ENCODE results near the gene PPP1R13B.

PPP1R13B gene

GRCh38 chr14:103871596-103872480 lies 24.5 kb upstream of the PPP1R13B start:
- no peak overlapping the region for H3K4me3 ChIP-seq (ENCODE audit: low read depth, low read length)
- no peak for DNase-seq (ENCODE audit: low read depth)
- no peak for TF ChIP-seq CTCF (IDR thresholded peaks at IDR 0.05; ENCODE audit: control insufficient read depth, extremely low read depth, insufficient read depth)

GRCh38 chr14:103870891-103871595 lies 23.7 kb upstream of the PPP1R13B start:
- no peak for DNase-seq (ENCODE audit: low read depth)
- H3K4me3 ChIP-seq (ENCODE audit: low read depth, low read length), result no peak overlapping the region
- TF ChIP-seq CTCF (IDR thresholded peaks at IDR 0.05; ENCODE audit: control insufficient read depth, extremely low read depth, insufficient read depth), result no peak

- no peak for TF ChIP-seq CTCF (IDR thresholded peaks at IDR 0.05; ENCODE audit: control insufficient read depth, extremely low read depth, insufficient read depth)
- no peak overlapping the region for H3K4me3 ChIP-seq (ENCODE audit: low read depth, low read length)
- no peak for DNase-seq (ENCODE audit: low read depth)
Measured at GRCh38 chr14:103870144-103870876, 22.9 kb upstream of the PPP1R13B start.

- no peak for DNase-seq (ENCODE audit: low read depth)
- H3K4me3 ChIP-seq (ENCODE audit: low read depth, low read length), result no peak overlapping the region
- TF ChIP-seq CTCF (IDR thresholded peaks at IDR 0.05; ENCODE audit: control insufficient read depth, extremely low read depth, insufficient read depth), result no peak
Measured at GRCh38 chr14:103869406-103870143, 22.2 kb upstream of the PPP1R13B start.

GRCh38 chr14:103868242-103868897 lies 21.0 kb upstream of the PPP1R13B start:
- TF ChIP-seq CTCF (IDR thresholded peaks at IDR 0.05; ENCODE audit: control insufficient read depth, extremely low read depth, insufficient read depth), result no peak
- H3K4me3 ChIP-seq (ENCODE audit: low read depth, low read length), result no peak overlapping the region

GRCh38 chr14:103867523-103867953 lies 20.2 kb upstream of the PPP1R13B start:
- no peak overlapping the region for H3K4me3 ChIP-seq (ENCODE audit: low read depth, low read length)
- TF ChIP-seq CTCF (IDR thresholded peaks at IDR 0.05; ENCODE audit: control insufficient read depth, extremely low read depth, insufficient read depth), result no peak
- DNase-seq (ENCODE audit: low read depth), result no peak

More at GRCh38 chr14:103868242-103868897, 21.0 kb upstream of the PPP1R13B start:
- DNase-seq (ENCODE audit: low read depth), result no peak

Measured in LNCaP clone FGC (cell line).